ENCODE data around the gene HNRNPUL2. TPM values are rescaled to one million over a fixed set of nuclear protein-coding genes. Genes with fewer than 3 reads are reported as not detected.

HNRNPUL2 gene
- total and polyA plus RNA-seq, 12 donors = 9.6 to 40.2 (median 23.3) TPM

GRCh38 chr11:62678770-62679696 lies 48.2 kb downstream of the HNRNPUL2 start, which contains the start of gene UBXN1:
UBXN1 (minus strand) TSS chr11:62679073; CDS start chr11:62678923, 150 bp downstream.
- intact Hi-C loops (cut with DNase I) = no loop called here
- 7 to 18% (median 9%) methylated on average over 20 to 55 of the region's 55 CpGs for WGBS, 4 donors
- Histone ChIP-seq H3K36me3 (replicated peaks in 1 of 2) (peaks cover 0 to 27% of the 10 kb centered on the region in 2 donors), H3K4me3 (peak within 1 kb of the TSS; percentile 73 to 92 (median 78)), H3K9me3 (replicated peaks in 1 of 3) (no peaks in the 10 kb centered on the region), H3K27ac (peak within 1 kb of the TSS; percentile 58 to 91 (median 82)), H3K4me1 (replicated peaks in 1 of 2) (peaks cover 12 to 21% of the 10 kb centered on the region in 2 donors), H3K27me3 (no peaks in the 10 kb centered on the region)
- DNase-seq = peak; percentile 87 to 94 (median 91)
- TF ChIP-seq CTCF (IDR thresholded peaks at IDR 0.05) (no peak), POLR2A (IDR thresholded peaks at IDR 0.05) (peak in 1 of 2 donors; percentile 71)

- no peaks in the 10 kb centered on the region for H3K9me3 ChIP-seq (replicated peaks in 1 of 3)
- H3K36me3 ChIP-seq (replicated peaks in 1 of 2) = peaks cover 0 to 27% of the 10 kb centered on the region in 2 donors
- no peaks in the 10 kb centered on the region for H3K27me3 ChIP-seq
- no peak for TF ChIP-seq POLR2A (IDR thresholded peaks at IDR 0.05)
- no peak for TF ChIP-seq CTCF (IDR thresholded peaks at IDR 0.05)
- H3K27ac ChIP-seq = peak overlapping the region; percentile 58 to 91 (median 82)
- H3K4me1 ChIP-seq (replicated peaks in 1 of 2) = peaks cover 12 to 24% of the 10 kb centered on the region in 2 donors
- intact Hi-C loops (cut with DNase I) = no loop called here
- 1 to 7% (median 4%) methylated on average over 4 to 16 of the region's 16 CpGs for WGBS, 4 donors
- DNase-seq = no peak
- peak overlapping the region; percentile 73 to 92 (median 78) for H3K4me3 ChIP-seq
These were observed 48.9 kb downstream of the HNRNPUL2 start for GRCh38 chr11:62678433-62678769.

GRCh38 chr11:62677714-62678113 lies 49.5 kb downstream of the HNRNPUL2 start:
- intact Hi-C loops (cut with DNase I) = no loop called here
- TF ChIP-seq CTCF (IDR thresholded peaks at IDR 0.05) (no peak), POLR2A (IDR thresholded peaks at IDR 0.05) (no peak)
- Histone ChIP-seq H3K27ac (peak overlapping the region in 1 of 5 donors; percentile 91), H3K9me3 (replicated peaks in 1 of 3) (no peaks in the 10 kb centered on the region), H3K27me3 (no peaks in the 10 kb centered on the region), H3K4me3 (no peak overlapping the region), H3K36me3 (replicated peaks in 1 of 2) (peaks cover 0 to 27% of the 10 kb centered on the region in 2 donors), H3K4me1 (replicated peaks in 1 of 2) (peaks cover 14 to 31% of the 10 kb centered on the region in 2 donors)
- WGBS, 4 donors = 71 to 79% (median 74%) methylated on average over 15 of the region's 15 CpGs
- DNase-seq = no peak

- no peaks in the 10 kb centered on the region for H3K9me3 ChIP-seq (replicated peaks in 1 of 3)
- H3K27me3 ChIP-seq = no peaks in the 10 kb centered on the region
- peaks cover 17 to 37% of the 10 kb centered on the region in 2 donors for H3K4me1 ChIP-seq (replicated peaks in 1 of 2)
- DNase-seq = no peak
- peaks cover 0 to 27% of the 10 kb centered on the region in 2 donors for H3K36me3 ChIP-seq (replicated peaks in 1 of 2)
- no peak overlapping the region for H3K4me3 ChIP-seq
- WGBS, 4 donors = 72 to 84% (median 80%) methylated on average over 6 of the region's 6 CpGs
- intact Hi-C loops (cut with DNase I) = no loop called here
- H3K27ac ChIP-seq = no peak overlapping the region
- no peak for TF ChIP-seq CTCF (IDR thresholded peaks at IDR 0.05)
- TF ChIP-seq POLR2A (IDR thresholded peaks at IDR 0.05) = no peak
These were observed 50.1 kb downstream of the HNRNPUL2 start for GRCh38 chr11:62677156-62677555.

Data from adrenal gland (tissue), 12 donors.